Measurements from ENCODE around the gene ACY1.
A peak's percentile ranks its signal among the peaks of the same experiment; 100 is the strongest.

ACY1 gene

DNA sequence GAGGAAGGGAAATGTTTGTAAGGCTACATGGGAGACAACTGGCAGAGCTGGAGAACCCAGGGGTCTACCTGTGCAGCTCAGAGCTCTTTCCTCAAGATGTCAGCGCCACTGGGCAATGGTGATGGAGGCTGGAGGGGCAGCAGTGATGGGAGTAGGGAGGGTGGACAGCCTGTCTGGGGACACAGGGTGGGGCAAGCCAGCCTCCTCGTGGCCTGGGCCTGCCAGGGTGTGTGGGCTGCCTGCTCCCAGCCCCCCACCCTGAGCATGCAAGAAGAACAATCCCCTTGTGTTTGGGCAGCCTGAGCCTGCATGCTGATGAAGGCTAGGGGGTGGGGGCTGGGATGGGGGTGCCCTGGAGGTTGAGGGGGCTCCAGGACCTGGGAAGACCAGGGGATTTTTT lies 17.3 kb upstream of the ACY1 start:
- no peak for DNase-seq

DNA sequence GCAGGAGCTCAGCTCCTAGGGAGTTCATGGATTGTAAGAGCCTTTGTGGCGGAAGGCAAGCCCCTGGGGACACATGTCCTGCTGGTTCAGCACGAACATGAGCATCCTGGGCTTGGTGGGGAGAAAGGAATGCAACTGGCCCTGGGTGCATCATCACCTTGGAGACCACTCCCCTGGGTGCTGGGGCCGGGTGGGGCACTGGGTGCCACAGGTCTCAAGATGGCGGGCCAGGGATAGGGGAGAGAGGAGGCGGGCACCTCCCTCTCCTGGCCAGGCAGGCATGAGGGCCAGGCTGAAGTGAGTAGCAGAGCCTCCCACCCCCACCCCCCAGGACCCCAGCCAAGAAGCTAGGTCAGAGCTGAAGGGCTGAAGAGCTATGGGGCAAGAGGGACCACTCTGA lies 16.8 kb upstream of the ACY1 start:
- no peak for DNase-seq

DNA sequence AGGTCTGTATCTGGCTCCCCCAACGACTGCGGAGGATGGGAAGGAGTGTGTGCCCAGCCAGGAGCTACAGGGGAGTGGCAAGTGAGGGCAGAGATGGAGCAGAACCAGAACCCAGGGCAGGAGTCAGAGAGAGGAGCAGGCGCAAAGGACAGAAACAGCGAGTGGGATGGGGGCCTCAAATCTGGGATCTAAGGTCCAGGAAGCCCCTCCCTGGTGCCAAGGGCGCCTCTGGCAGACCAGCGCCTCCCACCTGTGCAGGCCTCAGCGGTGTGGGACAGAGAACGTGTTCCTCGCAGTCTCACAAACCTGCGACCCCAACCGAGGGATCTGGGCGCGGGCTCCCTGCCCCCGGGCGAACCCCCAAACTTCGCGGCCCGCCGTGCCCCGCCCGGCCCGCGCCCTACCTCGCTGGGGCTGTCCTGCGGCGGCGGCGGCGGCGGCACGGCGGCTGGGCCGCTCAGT lies 16.4 kb upstream of the ACY1 start:
- DNase-seq: no peak

DNA sequence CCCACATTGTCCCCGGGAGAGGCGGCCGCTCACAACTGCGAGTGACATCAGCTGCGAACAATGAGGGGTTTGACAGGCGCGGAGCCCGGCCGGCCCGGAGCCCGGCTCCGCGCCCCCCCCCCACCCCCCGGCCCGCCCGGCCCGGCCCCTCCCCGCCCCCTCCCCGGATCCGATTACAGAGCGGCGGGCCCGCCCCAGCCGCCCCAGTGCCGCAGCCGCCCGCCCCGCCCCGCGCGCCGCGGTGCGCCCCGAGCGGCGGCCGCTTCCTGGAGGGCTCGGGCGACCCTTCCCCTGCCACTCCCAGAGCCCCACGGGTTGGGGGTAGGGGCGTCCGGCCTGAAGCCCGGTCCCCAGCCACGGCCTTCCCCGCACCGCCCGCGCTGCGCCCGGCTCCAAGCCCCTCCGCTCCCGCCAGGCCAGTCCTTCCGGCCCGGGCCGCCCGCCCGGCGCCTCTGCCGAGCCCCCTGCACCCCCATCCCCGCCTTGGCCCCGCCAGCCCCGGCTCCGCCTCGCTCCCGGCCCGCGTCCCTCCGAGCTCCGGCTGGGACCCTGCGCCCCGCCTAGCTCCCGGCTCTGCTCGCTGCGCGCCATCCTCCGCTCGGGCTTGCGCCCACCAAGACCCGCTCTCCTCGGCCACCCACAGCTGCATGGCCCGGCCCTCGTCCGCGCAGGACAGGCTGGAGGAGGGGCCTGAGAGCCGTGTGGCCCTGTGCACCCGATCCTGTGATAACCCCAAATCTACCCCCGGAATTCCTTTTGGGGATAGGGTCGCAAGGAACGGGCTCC lies 15.8 kb upstream of the ACY1 start, which contains the start of gene PCBP4:
Gene PCBP4, minus strand, starts transcription at position 71 of the 786 bp plus-strand sequence. CDS start 6,214 bp downstream, outside the sequence.
- DNase-seq: no peak

DNA sequence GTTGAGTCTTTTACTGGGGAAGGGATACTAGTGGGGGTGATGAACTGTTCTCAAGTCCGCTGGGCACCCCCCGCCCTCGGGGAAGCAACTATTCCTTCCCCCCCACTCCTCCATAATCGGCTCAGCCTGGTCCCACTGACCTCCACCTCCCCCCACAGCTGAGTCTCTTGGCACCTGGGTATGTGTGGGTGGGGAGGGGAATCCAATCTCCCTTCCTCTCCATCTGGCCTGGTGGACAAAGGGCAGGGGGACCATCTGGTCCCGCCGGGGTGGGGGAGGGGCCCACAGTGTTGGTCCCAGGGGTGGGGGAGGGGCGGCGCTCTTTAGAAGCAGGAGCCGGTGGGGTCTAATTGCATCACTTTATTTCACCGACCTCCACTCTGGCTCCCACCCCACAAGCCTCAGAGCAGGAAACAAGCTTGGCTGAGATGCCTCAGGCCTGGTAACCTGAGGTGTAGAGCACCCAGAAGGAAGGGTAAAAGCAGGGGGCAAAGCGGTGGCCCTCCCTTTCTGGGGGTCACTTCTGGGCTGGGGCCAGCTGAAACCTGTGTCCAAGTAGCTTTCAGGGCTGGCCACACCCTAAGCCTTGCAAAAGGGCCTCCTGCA lies 15.1 kb upstream of the ACY1 start:
- no peak for DNase-seq

DNA sequence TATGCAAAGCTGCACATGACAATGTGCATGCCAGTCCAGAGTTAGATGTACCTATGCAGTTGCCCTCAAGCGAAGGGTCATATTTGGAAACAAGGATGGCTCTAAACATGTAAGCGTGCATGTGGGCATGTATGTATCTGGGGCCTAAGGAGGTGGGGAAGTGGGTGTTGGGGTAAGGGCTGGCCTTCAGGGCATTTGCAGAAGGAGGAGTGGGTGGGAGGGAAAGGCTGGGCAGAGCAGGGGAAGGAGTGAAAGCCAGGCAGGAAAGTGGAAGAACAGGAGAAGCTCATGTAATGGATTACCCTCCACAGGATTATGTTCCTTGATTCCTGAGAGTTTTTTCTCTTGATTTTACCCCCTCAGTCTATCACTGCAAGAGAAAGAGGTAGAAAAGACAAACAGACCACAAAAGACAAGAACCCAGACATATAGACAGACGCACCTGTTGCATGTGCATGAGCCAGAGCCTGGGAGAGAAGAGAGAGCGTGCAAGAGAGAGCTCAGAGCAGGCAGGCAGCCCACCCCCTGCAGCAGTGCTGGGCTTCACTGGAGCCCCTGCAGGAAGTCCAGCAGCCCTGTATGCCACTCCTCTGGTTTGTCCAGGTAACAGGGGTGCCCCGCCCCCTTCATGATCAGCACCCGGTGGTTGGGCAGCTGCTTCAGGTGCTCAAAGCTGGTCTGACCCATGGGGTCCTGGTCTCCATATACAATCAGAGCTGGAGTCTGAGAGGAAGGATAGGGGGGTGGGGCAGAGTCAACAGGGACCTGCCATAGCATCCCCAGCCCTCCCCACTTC lies 14.3 kb upstream of the ACY1 start:
- DNase-seq: no peak

DNA sequence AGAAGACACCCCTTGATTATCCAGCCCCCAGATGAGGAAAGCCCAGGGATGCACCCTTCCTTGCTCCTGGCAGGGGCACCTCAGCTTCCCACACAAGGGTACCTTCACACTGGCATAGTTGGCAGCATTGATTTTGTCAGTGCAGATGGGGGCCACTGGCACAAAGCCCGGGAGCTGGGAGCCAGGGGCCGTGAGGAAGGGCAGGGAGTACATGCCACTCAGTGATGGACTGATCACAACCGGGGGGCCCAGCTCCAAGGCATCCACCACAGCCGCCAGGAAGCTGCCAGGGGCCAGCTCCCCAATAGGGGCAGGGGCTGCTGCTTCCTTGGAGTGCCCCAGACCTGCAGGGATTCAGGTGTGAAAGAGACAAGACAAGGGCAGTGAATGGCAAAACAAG lies 13.5 kb upstream of the ACY1 start:
- DNase-seq: no peak

DNA sequence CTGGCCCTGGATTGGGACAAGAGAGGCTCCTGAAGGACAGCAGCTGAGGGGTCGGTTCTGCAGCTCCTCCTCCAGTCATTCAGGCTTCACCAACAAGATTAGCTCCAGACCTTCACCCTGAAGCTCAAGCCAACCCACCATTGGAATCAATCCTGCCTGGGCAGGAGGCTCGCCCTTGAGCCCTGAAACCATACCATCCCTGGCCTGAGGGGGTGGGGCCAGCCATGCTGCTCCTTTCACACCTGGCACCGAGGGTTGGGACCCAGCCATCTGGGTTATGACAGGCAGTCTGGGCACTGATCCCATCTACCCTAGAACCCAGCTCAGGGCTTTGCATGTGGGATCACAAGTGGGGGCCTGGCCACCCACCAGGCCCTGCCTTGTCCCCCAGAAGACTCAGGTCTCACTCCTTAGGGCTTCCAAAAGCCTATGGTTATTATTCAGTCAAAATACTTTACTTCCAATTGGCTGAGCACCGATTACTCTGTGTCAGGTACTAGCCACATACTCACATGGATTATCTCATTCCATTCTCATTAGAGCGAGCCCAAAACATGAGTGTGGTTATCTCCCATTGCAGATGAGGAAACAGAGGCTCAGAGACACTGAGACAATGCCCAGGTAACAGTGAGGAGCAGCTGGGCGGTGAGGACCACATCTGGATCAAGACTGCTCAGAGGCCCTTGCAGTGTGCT lies 12.6 kb upstream of the ACY1 start:
- no peak for DNase-seq

DNA sequence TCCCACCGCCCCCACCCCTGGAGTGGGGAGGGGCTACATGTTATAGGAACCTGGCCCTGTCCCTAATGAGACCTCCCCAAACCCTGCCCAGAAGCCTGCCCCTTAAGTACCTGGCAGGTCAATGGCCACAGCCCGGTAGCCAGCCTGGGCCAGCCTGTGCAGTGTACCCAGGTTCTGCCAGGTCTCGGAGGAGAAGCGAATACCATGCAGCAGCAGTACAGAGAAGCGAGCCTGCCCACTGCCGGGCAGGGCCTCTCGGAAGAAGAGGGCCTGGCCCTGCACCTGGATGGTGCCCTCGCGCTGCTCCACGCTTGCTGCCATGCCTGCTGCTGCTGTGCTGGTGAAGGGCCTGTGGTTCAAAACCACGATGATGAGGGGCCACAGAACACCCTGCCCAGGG lies 12.0 kb upstream of the ACY1 start:
- DNase-seq: no peak

DNA sequence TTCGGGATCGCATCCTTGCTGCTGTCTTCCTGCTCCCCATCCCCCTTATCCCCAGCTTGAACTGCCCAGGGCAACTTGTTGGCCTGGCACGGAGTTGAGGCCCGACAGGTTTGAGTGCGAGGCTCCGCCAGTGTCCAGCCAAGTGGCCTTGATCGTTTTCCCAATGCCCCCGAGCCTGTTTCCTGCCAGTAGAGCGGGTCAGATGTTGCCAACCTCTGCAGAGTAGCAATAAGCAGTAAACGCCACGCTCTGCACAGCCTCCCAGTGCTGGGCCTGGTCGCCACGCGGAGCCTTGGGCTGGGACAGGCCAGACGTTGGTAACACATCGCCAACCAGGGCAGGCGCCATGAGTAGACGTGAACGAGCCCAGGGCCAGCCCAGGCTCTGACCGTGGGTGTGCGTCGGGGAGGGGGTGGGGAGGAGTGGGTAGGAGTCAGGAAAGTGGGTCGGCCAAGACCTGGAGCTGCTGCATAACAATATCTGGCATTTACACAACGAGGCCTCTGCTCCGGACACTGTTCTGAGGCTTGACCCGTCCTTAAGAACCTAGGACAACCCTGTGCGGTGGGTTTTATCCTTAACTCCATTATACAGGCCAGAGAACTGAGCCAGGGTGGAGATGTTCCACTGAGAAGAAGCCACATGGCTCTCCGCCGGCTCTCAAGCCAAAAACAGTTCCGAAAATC lies 8.9 kb upstream of the ACY1 start:
- no peak for DNase-seq

DNA sequence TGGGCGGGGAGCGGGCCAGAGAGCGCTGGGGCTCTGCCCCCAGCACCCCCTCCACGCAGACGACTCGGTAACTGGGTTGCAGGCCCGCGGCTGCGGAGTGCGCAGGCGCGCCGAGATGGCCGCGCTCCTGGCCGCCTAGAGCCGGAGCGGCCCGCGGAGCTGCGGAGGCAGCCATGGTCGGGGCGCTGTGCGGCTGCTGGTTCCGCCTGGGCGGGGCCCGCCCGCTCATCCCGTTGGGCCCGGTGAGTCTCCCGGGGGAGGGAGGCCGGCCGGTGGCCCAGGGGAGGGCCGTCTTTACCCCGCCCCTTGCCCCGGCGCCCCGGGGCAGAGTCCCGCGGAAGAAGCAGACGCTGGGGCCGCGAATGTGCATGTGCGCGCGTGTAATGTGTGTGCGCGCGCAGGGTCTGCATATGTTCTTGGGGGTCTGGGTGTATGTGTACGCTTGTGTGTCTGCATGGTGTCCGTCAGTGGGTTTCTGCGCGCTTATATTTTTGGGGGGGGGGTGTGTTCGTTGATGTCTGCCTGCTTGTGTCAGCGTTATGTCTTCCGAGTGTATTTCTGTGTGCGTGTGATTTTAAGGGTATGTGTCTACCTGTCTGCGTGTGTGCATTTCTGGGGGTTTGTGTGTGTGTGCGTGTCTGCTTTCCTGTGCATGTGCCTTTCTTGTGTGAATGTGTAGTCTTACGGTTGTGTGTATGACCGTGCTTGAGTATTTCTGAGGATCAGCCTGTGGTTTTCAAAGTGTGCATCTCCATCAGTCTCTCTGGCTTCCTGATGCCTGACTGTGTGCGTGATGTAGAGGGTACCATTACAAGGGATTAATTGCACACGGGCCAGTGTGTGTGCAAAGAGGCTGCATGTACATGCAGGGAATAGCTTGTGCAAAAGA lies 8.1 kb upstream of the ACY1 start, which contains the start of gene ABHD14A:
Gene ABHD14A, plus strand, starts transcription at position 102 of the 889 bp plus-strand sequence. Its CDS starts 72 bp downstream, at position 174.
- DNase-seq: peak; percentile 54

DNA sequence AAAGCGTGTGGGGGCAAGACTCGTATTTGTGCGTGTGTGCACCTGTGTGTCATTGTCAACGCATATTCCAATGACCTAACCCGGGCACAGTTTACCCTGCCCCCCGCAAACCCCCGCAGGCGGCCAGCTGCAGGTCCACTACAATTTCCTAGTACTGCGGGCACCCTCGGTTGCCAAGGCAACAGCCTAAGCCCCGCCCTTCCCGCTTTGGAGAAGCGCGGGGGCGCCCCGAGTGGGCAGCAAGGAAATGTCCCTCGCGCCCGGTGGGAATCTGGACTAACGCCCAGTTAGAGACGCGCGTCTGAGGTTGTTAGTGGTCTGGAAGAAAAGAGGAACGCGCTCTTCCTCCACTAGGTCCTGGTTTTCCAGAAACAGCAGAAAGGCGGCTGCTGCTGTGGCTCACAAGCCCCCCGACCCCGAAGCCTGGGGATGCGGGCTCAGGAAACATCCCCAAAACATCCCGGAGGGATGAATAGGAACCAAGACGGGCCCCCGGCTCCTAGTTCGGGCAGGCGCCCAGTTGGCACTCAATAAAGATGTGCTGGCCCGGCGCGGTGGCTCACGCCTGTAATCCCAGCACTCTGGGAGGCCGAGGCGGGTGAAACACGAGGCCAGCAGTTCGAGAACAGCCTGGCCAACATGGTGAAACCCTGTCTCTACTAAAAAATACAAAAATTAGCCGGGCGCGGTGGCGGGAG lies 7.3 kb upstream of the ACY1 start:
- DNase-seq: no peak

DNA sequence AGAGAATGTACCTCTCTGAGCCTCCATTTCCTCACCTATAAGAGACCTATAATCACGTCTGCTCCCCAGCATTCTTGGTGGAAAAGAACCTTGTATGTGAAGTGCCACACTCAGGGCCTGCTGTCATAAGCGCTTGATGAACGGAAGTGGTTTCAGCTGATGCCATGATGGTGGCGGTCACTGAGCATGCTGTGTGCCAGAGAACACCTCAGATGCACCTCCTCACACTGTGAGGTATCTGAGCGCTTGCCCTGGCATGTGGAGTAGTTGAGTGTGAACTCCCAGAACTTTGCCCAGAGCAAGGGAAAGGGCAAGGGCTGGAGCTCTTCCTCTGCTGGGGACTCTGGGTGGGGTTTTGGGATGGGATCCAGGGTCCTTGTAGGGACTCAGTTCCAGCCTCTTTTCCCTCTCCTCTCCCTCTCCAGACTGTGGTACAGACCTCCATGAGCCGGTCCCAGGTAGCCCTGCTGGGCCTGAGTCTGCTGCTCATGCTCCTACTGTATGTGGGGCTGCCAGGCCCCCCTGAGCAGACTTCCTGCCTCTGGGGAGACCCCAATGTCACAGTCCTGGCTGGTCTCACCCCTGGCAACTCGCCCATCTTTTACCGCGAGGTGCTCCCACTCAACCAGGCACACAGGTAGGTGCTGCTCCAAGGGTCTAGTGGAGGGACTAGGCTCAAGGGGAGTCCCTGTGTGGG lies 5.7 kb upstream of the ACY1 start:
- DNase-seq: no peak

DNA sequence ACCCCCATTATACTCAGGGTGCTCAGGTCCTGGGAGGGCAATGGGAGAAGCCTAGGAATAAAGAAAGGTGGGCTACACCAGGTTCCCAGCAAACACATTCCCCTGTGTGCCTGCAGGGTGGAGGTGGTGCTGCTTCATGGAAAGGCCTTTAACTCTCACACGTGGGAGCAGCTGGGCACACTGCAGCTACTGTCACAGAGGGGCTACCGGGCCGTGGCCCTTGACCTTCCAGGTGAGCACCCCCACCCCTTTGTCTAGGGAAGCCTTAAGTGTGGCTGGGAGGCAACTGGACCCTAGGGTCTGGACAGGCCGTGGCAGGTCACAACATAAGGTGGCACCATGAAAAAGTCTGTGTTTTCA lies 5.2 kb upstream of the ACY1 start:
- DNase-seq: no peak

DNA sequence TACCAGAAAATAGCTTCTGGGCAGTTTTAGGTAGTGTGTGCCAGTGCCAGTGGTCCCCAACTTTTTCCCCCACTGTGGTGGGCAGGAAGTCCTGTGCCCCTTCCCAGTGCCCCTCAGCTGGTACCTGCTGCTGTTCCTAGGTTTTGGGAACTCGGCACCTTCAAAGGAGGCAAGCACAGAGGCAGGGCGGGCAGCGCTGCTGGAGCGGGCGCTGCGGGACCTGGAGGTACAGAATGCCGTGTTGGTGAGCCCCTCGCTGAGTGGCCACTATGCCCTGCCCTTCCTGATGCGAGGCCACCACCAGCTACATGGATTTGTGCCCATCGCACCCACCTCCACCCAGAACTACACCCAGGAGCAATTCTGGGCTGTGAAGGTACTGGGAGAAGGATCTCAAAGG lies 3.1 kb upstream of the ACY1 start:
- DNase-seq: no peak

DNA sequence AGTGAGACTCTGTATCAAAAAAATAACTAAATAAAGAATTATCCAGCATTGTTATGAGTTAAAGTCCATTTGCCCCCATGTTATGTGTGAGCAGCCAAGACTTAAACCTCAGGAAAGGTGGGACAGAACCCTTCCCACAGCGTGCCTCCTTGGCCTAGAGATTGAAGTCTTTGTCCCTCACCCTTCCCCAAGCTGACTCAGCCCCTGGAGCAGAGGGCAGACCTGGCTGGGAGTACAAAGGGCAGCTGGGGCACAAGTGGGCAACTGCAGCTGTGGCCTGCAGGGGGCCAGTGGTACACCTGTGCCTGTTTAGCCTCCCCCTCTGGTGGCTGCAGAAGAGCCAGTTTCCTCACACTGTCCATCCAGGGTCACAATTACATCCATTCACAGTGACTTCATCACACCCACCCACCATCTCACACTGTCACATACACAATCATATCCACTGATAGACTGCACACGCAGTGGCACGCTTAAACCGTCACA lies 940 bp upstream of the ACY1 start:
- no peak for DNase-seq

DNA sequence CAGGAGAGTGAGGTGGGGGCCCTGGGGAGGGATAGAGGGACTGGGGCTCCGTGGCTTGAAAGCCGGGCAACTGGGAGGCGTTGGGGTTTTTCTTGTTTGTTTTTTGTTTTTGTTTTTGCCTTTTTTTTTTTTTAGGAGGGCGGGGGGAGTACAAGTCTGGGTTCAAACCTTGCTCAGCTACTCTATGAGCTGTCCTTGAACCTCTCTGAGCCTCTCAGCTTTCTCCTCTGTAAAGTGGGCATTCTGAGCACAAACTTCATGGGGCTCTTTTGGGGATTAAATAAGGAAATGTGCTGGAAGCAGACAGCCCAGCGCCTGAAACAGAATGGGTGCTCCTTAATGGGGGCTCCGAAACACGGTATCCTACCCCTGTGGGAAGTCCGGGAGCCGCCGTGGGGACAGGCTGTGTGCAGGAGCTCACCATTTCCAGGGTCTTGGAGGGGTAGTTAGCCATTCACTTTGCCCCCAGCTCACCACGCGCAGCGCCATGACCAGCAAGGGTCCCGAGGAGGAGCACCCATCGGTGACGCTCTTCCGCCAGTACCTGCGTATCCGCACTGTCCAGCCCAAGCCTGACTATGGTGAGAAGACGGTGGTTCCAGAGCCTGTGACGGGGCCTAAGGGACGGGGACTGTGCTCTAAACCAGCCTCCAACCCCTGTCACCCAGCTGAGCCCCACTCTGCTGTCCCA lies 388 bp downstream of the ACY1 start:
- DNase-seq: no peak

DNA sequence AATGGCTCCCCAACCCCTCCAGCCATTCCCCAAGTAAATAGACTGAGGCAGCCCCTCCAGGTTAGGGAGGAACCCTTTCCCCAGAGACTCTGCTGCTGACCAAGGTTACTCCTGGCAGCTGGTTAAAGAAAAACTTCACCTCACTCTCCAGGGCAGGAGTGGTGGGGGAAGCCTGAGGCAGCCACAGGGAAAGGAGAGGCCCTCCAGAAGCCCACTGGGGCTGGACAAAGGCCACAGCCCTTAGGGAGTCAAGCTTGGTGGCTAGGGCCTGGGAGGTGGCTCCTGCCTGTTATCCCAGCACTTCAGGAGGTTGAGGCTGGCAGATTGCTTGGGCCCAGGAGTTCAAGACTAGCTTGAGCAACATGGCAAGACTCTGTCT lies 923 bp downstream of the ACY1 start:
- no peak for DNase-seq

DNA sequence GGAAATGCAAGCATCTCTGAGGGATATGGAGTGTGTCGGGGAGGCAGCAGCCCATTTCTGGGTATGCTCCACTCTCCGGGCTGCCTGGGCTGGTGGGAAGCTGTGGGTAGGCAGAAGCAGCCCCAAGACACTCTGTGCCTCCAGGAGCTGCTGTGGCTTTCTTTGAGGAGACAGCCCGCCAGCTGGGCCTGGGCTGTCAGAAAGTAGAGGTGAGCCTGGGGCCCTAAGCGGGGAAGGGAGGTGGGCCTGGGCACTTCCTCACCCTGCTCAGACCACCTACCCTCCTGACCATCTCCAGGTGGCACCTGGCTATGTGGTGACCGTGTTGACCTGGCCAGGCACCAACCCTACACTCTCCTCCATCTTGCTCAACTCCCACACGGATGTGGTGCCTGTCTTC lies 1.7 kb downstream of the ACY1 start:
- no peak for DNase-seq
